Coronary artery (tissue), 2 donors: ENCODE data around the gene HIP1.

Source experiments
- DNase-seq: peaks from one replicate; pipeline ENCODE4 v3.0.0-alpha.2; 2017; ENCODE audit warnings: low spot score
- H3K27ac ChIP-seq, 2 donors: fragments of 200-600 bp; sonication (generic); one replicate each; pipeline ENCODE4 v1.5.1; 2016 to 2019
- H3K4me3 ChIP-seq: fragments of 200-600 bp; sonication (generic); 2 replicates; pipeline ENCODE4 v1.5.1; 2016; ENCODE audit warnings: mild to moderate bottlenecking, moderate library complexity
- CTCF ChIP-seq: fragments of 200-600 bp; sonication (generic); IDR thresholded peaks from one replicate; pipeline ENCODE4 v1.5.1; 2019; ENCODE audit warnings: antibody characterized with exemption

HIP1 gene

GRCh38 chr7:75642810-75643486 is 95.8 kb downstream of the HIP1 start:
- no peak for DNase-seq
- no peak overlapping the region for H3K4me3 ChIP-seq
- H3K27ac ChIP-seq, result no peak overlapping the region
- TF ChIP-seq CTCF, result peak; percentile 35

GRCh38 chr7:75640201-75640600 is 98.5 kb downstream of the HIP1 start:
- peak overlapping the region; percentile 94 for H3K4me3 ChIP-seq
- H3K27ac ChIP-seq, result peak overlapping the region in 1 of 2 donors; percentile 94
- no peak for TF ChIP-seq CTCF
- no peak for DNase-seq

- DNase-seq, result no peak
- H3K27ac ChIP-seq, result peak overlapping the region; percentile 64 to 94
- no peak for TF ChIP-seq CTCF
These were observed 98.9 kb downstream of the HIP1 start for GRCh38 chr7:75639886-75640190.

GRCh38 chr7:75639071-75639885 is 99.5 kb downstream of the HIP1 start:
- DNase-seq, result no peak
- no peak for TF ChIP-seq CTCF
- Histone ChIP-seq H3K4me3 (peak overlapping the region; percentile 94), H3K27ac (peak overlapping the region; percentile 64 to 94)

More at GRCh38 chr7:75639886-75640190, 98.9 kb downstream of the HIP1 start:
- peak overlapping the region; percentile 94 for H3K4me3 ChIP-seq

GRCh38 chr7:75638594-75639070 is 100.1 kb downstream of the HIP1 start:
- H3K27ac ChIP-seq, result peak overlapping the region; percentile 64 to 94
- no peak for TF ChIP-seq CTCF
- DNase-seq, result peak; percentile 81

GRCh38 chr7:75637854-75638593 is 100.7 kb downstream of the HIP1 start:
- H3K27ac ChIP-seq, result peak overlapping the region; percentile 64 to 94

More at GRCh38 chr7:75638594-75639070, 100.1 kb downstream of the HIP1 start:
- peak overlapping the region; percentile 94 for H3K4me3 ChIP-seq

More at GRCh38 chr7:75637854-75638593, 100.7 kb downstream of the HIP1 start:
- peak overlapping the region; percentile 94 for H3K4me3 ChIP-seq
- TF ChIP-seq CTCF, result no peak
- DNase-seq, result no peak
